ENCODE data around the gene EME2. TPM values are rescaled to one million over a fixed set of nuclear protein-coding genes. Genes with fewer than 3 reads are reported as not detected.

The EME2 gene
- total RNA-seq, 2 donors from 2014 or later, result 16.7 to 30.6 TPM

GRCh38 chr16:1810536-1810935 is 37.9 kb downstream of the EME2 start:
- no peak overlapping the region for H3K4me3 ChIP-seq
- TF ChIP-seq CTCF (IDR thresholded peaks at IDR 0.05), result no peak
- DNase-seq, result no peak
- no peaks in the 10 kb centered on the region for H3K36me3 ChIP-seq
- intact Hi-C loops (cut with DNase I), result no loop called here
- no peaks in the 10 kb centered on the region for H3K9me3 ChIP-seq
- H3K4me1 ChIP-seq, result no peaks in the 10 kb centered on the region
- H3K27me3 ChIP-seq, result no peaks in the 10 kb centered on the region
- H3K9ac ChIP-seq (ENCODE audit: low read depth in 2 of 2, low read length in 2 of 2), result no peak overlapping the region
- H3K27ac ChIP-seq, result no peak overlapping the region

DNA sequence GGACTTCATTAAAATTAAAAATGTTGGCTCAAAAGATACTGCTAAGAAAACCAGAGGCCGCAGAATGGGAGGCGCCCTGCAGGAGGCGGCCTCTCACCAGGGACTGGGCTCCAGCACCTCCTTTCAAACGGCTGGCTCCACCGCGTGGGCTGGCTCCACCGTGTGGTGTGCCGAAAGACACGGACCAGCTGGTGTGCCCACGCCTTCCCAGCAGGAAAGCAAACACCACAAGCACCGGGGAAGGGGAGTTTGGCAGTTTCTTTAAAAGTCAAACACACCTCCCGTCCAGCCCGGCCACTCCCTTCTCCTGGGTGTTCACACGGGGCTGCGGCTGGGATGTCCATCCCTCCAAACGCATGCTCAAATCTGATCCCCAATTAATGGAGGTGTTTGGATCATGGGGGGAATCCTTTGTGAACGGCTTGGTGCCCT is 40.1 kb downstream of the EME2 start:
- no peaks in the 10 kb centered on the region for H3K36me3 ChIP-seq

DNA sequence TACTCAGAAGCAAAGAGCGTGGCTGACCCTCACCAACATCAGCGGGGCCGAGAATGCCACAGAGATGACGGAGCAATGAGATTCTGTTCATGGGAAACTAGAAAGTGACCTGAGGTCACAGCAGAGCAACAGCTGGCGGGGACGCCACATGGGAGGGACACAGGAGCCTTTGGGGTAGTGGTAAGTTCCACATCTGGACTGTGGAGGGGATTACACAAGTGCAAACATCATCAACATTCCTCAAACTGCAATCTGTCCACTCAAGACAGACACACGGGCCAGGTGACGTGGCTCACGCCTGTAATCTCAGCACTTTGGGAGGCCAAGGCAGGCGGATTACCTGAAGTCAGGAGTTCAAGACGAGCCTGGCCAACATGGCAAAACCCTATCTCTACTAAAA is 42.9 kb downstream of the EME2 start:
- H3K27me3 ChIP-seq, result no peaks in the 10 kb centered on the region
- H3K36me3 ChIP-seq, result peaks cover 6% of the 10 kb centered on the region
- intact Hi-C loops (cut with DNase I), result no loop called here
- H3K4me1 ChIP-seq, result no peaks in the 10 kb centered on the region
- no peak overlapping the region for H3K4me3 ChIP-seq
- TF ChIP-seq CTCF (IDR thresholded peaks at IDR 0.05), result no peak
- no peak for DNase-seq
- H3K27ac ChIP-seq, result no peak overlapping the region
- no peaks in the 10 kb centered on the region for H3K9me3 ChIP-seq
- H3K9ac ChIP-seq (ENCODE audit: low read depth in 2 of 2, low read length in 2 of 2), result no peak overlapping the region

More for the DNA sequence above, 40.1 kb downstream of the EME2 start:
- peak; percentile 45 for TF ChIP-seq CTCF (IDR thresholded peaks at IDR 0.05)
- no peaks in the 10 kb centered on the region for H3K27me3 ChIP-seq
- DNase-seq, result peak; percentile 76
- H3K4me3 ChIP-seq, result no peak overlapping the region
- no peaks in the 10 kb centered on the region for H3K4me1 ChIP-seq
- no peak overlapping the region for H3K9ac ChIP-seq (ENCODE audit: low read depth in 2 of 2, low read length in 2 of 2)
- H3K9me3 ChIP-seq, result no peaks in the 10 kb centered on the region
- H3K27ac ChIP-seq, result no peak overlapping the region
- intact Hi-C loops (cut with DNase I), result no loop called here

DNA sequence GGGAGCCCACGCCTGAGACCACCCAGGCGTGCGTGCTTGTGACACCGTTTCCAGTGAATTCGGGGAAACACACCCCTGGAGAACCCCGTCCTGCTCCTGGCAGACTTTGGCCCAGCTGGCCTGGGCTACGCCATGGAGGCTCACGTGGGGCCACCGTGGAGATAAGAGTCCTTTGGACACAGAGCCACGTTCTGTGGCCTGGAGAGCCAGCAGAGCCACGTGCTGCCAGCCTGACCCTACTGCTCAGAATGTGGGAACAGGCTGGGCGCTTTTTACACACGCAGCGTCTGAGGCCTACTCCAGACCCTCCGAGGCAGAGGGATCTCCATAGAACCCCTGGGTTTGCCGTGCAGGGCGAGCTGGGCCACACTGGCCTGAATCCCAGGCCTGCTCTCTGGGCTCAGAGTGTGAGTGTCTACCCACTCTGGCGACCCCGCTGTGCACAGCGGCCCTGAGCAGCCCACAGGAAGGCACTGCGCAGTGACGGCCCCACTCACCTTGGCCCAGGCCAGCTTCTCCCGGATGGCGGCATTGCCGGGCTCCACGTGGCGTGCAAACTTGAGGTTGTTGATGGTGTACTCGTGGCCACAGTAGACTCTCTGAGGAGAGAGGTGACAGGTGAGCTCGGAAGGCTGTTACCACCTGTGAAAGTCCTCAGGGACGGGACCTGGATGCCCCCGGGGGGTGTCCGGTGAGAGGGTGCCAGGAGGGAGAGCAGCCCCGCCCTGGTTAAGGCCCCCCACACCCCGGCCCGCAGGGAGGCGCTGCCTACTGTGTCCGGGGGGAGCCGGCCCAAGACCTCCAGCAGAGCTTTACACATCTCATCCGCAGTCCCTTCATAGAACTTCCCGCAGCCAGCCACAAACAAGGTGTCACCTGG is 44.0 kb downstream of the EME2 start:
- intact Hi-C loops (cut with DNase I), result no loop called here
- H3K9ac ChIP-seq (ENCODE audit: low read depth in 2 of 2, low read length in 2 of 2), result no peak overlapping the region
- H3K4me1 ChIP-seq, result no peaks in the 10 kb centered on the region
- no peak overlapping the region for H3K27ac ChIP-seq
- H3K4me3 ChIP-seq, result no peak overlapping the region
- no peaks in the 10 kb centered on the region for H3K9me3 ChIP-seq
- no peaks in the 10 kb centered on the region for H3K27me3 ChIP-seq
- TF ChIP-seq CTCF (IDR thresholded peaks at IDR 0.05), result no peak
- peaks cover 6% of the 10 kb centered on the region for H3K36me3 ChIP-seq
- no peak for DNase-seq

DNA sequence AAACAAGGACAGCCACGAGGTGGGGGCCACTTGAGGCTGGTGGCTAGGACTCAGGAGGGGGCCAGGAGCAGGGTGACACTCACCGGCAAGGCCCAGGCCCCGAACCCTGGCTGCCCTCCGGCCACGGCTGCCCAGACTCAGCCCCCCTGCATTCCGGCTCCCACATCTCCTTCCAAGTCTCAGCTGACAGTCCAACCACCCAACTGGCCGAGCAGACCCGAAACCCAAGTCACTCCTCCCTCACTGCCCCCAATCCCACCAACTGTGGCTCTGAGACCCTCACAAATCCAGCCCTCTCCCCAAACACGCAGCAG is 44.6 kb downstream of the EME2 start:
- Histone ChIP-seq H3K36me3 (peaks cover 12% of the 10 kb centered on the region), H3K4me3 (no peak overlapping the region), H3K27me3 (no peaks in the 10 kb centered on the region), H3K27ac (no peak overlapping the region), H3K9ac (ENCODE audit: low read depth in 2 of 2, low read length in 2 of 2) (no peak overlapping the region), H3K4me1 (no peaks in the 10 kb centered on the region), H3K9me3 (no peaks in the 10 kb centered on the region)
- DNase-seq, result no peak
- TF ChIP-seq CTCF (IDR thresholded peaks at IDR 0.05), result no peak
- intact Hi-C loops (cut with DNase I), result no loop called here
